Heart right ventricle (tissue), 16 donors: Measurements from ENCODE around the gene ADGRG3. TPM values are rescaled to one million over a fixed set of nuclear protein-coding genes. Genes with fewer than 3 reads are reported as not detected.

Experiments used
- ATAC-seq, 8 donors: fragments of 200-7000 bp; cut with Tn5 transposase; one replicate each; pipeline ENCODE4 v1.9.1; 2020; ENCODE audit warnings: mild to moderate bottlenecking in 8 of 8, moderate library complexity in 8 of 8, moderate number of reproducible peaks in 1 of 8
- DNase-seq, 2 donors: peaks; one replicate each; pipeline ENCODE4 v3.0.0-alpha.2; 2020
- H3K27ac ChIP-seq, 10 donors: fragments of 200-600 bp; sonication (generic) in 2 of 10; one replicate each; pipeline versions ENCODE4 v1.5.0 to v1.8.0; 2020 to 2022; ENCODE audit warnings: mild to moderate bottlenecking in 3 of 10
- H3K27me3 ChIP-seq, 7 donors: fragments of 200-600 bp; one replicate each; pipeline ENCODE4 v1.8.0; 2021 to 2022; ENCODE audit warnings: mild to moderate bottlenecking in 2 of 7
- H3K36me3 ChIP-seq, 9 donors: fragments of 200-600 bp; sonication (generic) in 1 of 9; one replicate each; pipeline versions ENCODE4 v1.5.0 to v1.8.0; 2020 to 2022; ENCODE audit warnings: mild to moderate bottlenecking in 2 of 9
- H3K4me1 ChIP-seq, 9 donors: fragments of 200-600 bp; sonication (generic) in 1 of 9; one replicate each; pipeline versions ENCODE4 v1.5.0 to v1.8.0; 2020 to 2022; ENCODE audit warnings: mild to moderate bottlenecking in 4 of 9
- H3K4me3 ChIP-seq, 10 donors: fragments of 200-600 bp; sonication (generic) in 2 of 10; one replicate each; pipeline versions ENCODE4 v1.5.0 to v1.8.0; 2020 to 2022; ENCODE audit warnings: mild to moderate bottlenecking in 7 of 10, moderate library complexity in 2 of 10
- H3K9me3 ChIP-seq, 11 donors: fragments of 200-600 bp in 10 of 11; sonication (generic) in 2 of 11; one replicate each; pipeline versions ENCODE4 v1.5.0 to v1.8.0; 2013 to 2022; ENCODE audit warnings: mild to moderate bottlenecking in 2 of 11, control low read depth in 1 of 11, moderate library complexity in 1 of 11
- WGBS, 2 donors: extraction: QIAGEN DNeasy Blood & Tissue Kit; methylation state at CpG; one replicate each; pipeline ENCODE4 v1.1.7; 2013; ENCODE audit warnings: inconsistent platforms in 1 of 2; 5-methylcytosine and 5-hydroxymethylcytosine counted together
- intact Hi-C, 10 donors: fragments of 100-400 bp; cut with DNase I; formaldehyde crosslinking; loops; one replicate each; pipeline versions ENCODE4 v1.11.1 to v1.14.2; 2022
- polyA plus RNA-seq, 2 donors: library from polyadenylated mRNA; stranded (reverse); fragments of 200-250 nt; gene quantifications; one replicate each; pipeline ENCODE4 v1.2.3, GENCODE V29; 2013
- total RNA-seq, 10 donors: library from RNA; stranded (reverse); fragmentation: NEBNext Ultra II Directional in 3 of 10; extraction: Animal tissue kit (Norgen Biotek cat#: 25700) in 3 of 10; gene quantifications; one replicate each; pipeline versions ENCODE4 v1.2.1 to v1.2.4, GENCODE V29; 2021 to 2023
- TF ChIP-seq, protein P1 (sequence below), 9 donors: fragments of 200-600 bp; sonication (generic) in 2 of 9; IDR thresholded peaks; one replicate each; pipeline versions ENCODE4 v1.5.0 to v1.8.0; 2021 to 2022; ENCODE audit warnings: antibody characterized with exemption in 9 of 9, mild to moderate bottlenecking in 5 of 9, moderate library complexity in 1 of 9
- donor health status: Arrhythmogenic right ventricular cardiomyopathy.
- donor health status: ischemic (EF 13 %, LVEDD 7.1; RV severe dilation, severe dysfunction).
- donor health status: healthy with polysubstance abuse.
- donor health status: DM: no; HTN: yes; CAD: no.
- donor health status: DM: no; HTN: no; CAD: no.
- donor health status: ischemic (EF 25% LVEDD 6.9; RV normal size, moderate dysfunction).
- donor health status: ischemic (EF 25% LVEDD 5.7; RV mildly dilated, moderate dysfunction).
- donor health status: healthy.
- donor health status: DM: yes; HTN: yes; CAD: no.
- donor health status: Ischemic cardiomyopathy.
- donor health status: ischemic (EF 35%, LVEDD 5.7; RV mildly dilated, moderate dysfunction).
- donor health status: nonischemic (EF 11% LVEDD 7.7; RV severe dilation, severe dysfunction).
- donor health status: DM: yes; HTN: yes; CAD: no.
- donor health status: PGD.
- donor health status: ischemic (EF 29% LVEDD 5.4; RV normal size, mild dysfunction).
- donor health status: nonischemic (EF 23%, LVEDD 6.1; RV moderate dilation, normal function).

ADGRG3 gene
- total and polyA plus RNA-seq, 12 donors: 0.22 to 2.4 (median 0.55) TPM; not detected in 2

DNA sequence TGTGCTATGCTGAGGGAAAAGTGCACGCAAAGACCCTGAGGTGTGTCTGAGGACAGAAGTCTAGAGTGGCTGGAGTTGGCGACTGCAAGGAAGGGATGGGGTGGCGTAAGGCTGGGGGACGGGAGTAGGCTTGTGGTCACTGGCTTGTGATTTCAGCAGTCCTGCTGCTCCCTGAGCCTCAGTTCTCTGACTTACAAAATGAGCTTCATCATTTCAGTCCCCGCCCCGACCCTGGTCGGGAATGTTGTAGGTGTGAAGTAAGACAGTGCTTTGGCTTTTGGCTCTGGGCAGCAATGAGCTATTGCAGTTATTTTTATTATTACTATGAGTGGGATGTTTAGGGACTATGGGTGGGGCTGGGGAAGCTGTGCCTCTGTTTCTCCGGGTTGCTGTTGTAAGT, 31.1 kb upstream of the ADGRG3 start:
- Histone ChIP-seq H3K4me3 (peak overlapping the region in 2 of 10 donors; percentile 2 to 33), H3K36me3 (peaks cover 0 to 5% (median 0%) of the 10 kb centered on the region in 9 donors), H3K27me3 (peaks cover 0 to 11% (median 0%) of the 10 kb centered on the region in 7 donors), H3K27ac (peak overlapping the region; percentile 72 to 92 (median 85)), H3K4me1 (peaks cover 16 to 97% (median 82%) of the 10 kb centered on the region in 9 donors), H3K9me3 (no peaks in the 10 kb centered on the region)
- WGBS, 2 donors: 42 to 56% methylated on average over 8 of the region's 8 CpGs
- ATAC-seq (peak in 3 of 8 donors; percentile 2 to 48 (median 41)), DNase-seq (no peak)
- intact Hi-C loops: no loop called here
- TF ChIP-seq, protein P1, sequence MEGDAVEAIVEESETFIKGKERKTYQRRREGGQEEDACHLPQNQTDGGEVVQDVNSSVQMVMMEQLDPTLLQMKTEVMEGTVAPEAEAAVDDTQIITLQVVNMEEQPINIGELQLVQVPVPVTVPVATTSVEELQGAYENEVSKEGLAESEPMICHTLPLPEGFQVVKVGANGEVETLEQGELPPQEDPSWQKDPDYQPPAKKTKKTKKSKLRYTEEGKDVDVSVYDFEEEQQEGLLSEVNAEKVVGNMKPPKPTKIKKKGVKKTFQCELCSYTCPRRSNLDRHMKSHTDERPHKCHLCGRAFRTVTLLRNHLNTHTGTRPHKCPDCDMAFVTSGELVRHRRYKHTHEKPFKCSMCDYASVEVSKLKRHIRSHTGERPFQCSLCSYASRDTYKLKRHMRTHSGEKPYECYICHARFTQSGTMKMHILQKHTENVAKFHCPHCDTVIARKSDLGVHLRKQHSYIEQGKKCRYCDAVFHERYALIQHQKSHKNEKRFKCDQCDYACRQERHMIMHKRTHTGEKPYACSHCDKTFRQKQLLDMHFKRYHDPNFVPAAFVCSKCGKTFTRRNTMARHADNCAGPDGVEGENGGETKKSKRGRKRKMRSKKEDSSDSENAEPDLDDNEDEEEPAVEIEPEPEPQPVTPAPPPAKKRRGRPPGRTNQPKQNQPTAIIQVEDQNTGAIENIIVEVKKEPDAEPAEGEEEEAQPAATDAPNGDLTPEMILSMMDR (IDR thresholded peaks at IDR 0.05): no peak

DNA sequence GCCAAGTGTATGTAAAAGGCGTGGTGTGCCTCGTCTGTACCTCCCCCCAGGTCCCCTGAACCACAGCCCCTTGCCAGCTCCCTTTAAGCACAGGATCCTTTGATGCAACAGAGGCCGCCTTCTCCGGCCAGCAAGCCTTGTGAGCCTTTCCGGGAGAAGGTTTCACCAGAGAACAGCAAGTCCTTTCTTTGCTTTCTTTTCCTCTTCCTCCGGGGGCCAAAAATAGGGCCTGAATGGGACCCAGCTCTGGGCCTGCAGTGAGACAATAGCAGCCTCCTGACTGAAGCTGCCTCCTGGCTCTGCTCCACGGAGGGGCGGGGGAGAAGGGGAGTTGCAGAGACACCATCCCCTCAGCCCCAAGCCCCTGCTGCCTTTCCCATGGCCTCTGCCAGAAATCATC, 30.7 kb upstream of the ADGRG3 start:
- Histone ChIP-seq H3K4me1 (peaks cover 16 to 97% (median 78%) of the 10 kb centered on the region in 9 donors), H3K9me3 (no peaks in the 10 kb centered on the region), H3K27ac (peak overlapping the region; percentile 67 to 92 (median 84)), H3K36me3 (peaks cover 0 to 5% (median 0%) of the 10 kb centered on the region in 9 donors), H3K27me3 (peaks cover 0 to 11% (median 0%) of the 10 kb centered on the region in 7 donors), H3K4me3 (peak overlapping the region in 3 of 10 donors; percentile 3 to 25 (median 21))
- DNase-seq (peak; percentile 68 to 69), ATAC-seq (peak; percentile 54 to 87 (median 77))
- 34 to 36% methylated on average over 8 of the region's 8 CpGs for WGBS, 2 donors
- intact Hi-C loops: no loop called here
- TF ChIP-seq, protein P1 (IDR thresholded peaks at IDR 0.05): no peak

DNA sequence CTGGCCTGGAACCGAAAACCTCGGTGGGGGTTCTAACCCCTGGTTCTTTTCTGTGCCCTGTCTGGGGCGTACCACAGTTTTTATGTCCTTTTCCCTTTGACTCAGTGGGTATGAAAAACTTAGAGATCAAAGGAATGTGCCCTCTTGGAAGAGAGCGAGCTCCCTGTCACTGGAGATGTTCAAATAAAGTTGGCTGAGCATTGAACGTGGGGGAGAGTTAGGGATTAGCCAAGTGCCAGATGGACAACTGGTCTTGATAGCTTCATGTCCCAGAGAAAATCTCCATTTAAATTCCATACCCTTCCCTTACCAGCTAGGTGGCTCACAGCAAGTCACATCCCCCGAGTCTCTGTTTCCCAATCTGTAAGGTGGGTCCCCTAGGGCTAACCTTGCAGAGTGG, 30.1 kb upstream of the ADGRG3 start:
- no peaks in the 10 kb centered on the region for H3K9me3 ChIP-seq
- TF ChIP-seq, protein P1 (IDR thresholded peaks at IDR 0.05): no peak
- 63 to 72% methylated on average over 6 of the region's 6 CpGs for WGBS, 2 donors
- H3K36me3 ChIP-seq: peaks cover 0 to 5% (median 0%) of the 10 kb centered on the region in 9 donors
- ATAC-seq (no peak), DNase-seq (no peak)
- peaks cover 0 to 11% (median 0%) of the 10 kb centered on the region in 7 donors for H3K27me3 ChIP-seq
- peak overlapping the region in 3 of 10 donors; percentile 3 to 25 (median 21) for H3K4me3 ChIP-seq
- intact Hi-C loops: no loop called here
- peaks cover 16 to 97% (median 77%) of the 10 kb centered on the region in 9 donors for H3K4me1 ChIP-seq
- peak overlapping the region; percentile 67 to 92 (median 84) for H3K27ac ChIP-seq

DNA sequence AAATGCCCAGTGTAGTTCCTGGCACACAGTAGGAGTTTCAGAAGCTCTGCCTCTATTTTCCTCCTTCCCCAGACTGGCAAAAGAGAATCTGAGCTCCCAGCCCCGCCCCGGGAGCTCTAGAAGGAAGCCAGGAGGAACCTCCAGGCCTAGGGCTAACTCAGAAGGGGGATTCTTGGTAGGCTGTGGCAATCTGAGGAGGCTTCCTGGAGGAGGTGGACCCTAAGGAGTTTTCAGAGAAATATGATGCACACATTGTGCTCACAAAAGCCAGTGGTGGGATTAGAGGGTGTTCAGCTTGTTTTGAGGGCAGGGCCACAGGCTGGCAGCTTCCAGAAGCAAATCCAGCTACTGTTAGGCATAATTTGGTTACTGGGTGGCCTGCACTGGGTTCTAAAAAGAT, 29.7 kb upstream of the ADGRG3 start:
- Histone ChIP-seq H3K9me3 (no peaks in the 10 kb centered on the region), H3K4me1 (peaks cover 16 to 97% (median 76%) of the 10 kb centered on the region in 9 donors), H3K36me3 (peaks cover 0 to 5% (median 0%) of the 10 kb centered on the region in 9 donors), H3K4me3 (peak overlapping the region in 1 of 10 donors; percentile 11), H3K27me3 (peaks cover 0 to 11% (median 0%) of the 10 kb centered on the region in 7 donors), H3K27ac (peak overlapping the region; percentile 67 to 92 (median 84))
- DNase-seq (no peak), ATAC-seq (no peak)
- intact Hi-C loops: no loop called here
- 65 to 86% methylated on average over 2 of the region's 2 CpGs for WGBS, 2 donors
- TF ChIP-seq, protein P1 (IDR thresholded peaks at IDR 0.05): no peak
